Measurements from ENCODE around the gene ADK. TPM values are rescaled to one million over a fixed set of nuclear protein-coding genes. Genes with fewer than 3 reads are reported as not detected.

ADK gene
- total RNA-seq, 1 experiment from 2014 or later, result 26.8 TPM

DNA sequence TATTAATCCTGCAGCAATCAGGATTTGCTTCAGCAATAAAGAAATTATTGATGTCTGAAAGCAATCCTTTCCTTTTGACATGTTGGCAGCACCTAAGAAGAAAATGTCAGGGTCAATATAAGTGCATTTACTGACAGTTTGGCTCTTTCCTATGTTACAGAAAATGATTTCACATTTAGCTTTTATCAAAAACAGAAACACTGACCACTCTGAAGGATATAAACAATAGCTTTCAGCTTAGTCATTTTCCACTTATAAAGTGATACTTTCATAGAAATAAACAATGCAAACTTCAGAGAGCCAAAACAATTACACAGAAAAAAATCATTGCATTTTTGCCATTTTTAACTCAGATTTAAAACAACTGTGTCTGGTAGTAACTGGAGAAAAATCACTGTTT is 349.8 kb downstream of the ADK start:
- Mint-ChIP-seq H3K27me3 (ENCODE audit: low read depth) (no peaks in the 10 kb centered on the region), H3K36me3 (ENCODE audit: insufficient read depth in 1 of 3, low read depth in 3 of 3) (peaks cover 0 to 5% (median 4%) of the 10 kb centered on the region in 3 experiments; a peak in 6 of 7 replicates), H3K27ac (no peak overlapping the region), H3K4me3 (no peak overlapping the region), H3K9me3 (peaks cover 2 to 3% of the 10 kb centered on the region in 2 experiments; a peak in 3 of 5 replicates), H3K4me1 (peaks cover 0 to 6% of the 10 kb centered on the region in 2 experiments; a peak in 1 of 4 replicates)
- Histone ChIP-seq H3T11ph (ENCODE audit: low read length) (no peak overlapping the region), H2BK12ac (ENCODE audit: insufficient read length, low read depth, low read length) (no peak overlapping the region), H3K14ac (ENCODE audit: insufficient read depth, low read length) (no peak overlapping the region), H3K56ac (ENCODE audit: insufficient read length, low read depth, low read length) (no peak overlapping the region), H2BK120ac (ENCODE audit: low read depth, low read length, poor library complexity, severe bottlenecking) (no peak overlapping the region), H2AFZ (ENCODE audit: low read length) (no peak overlapping the region), H3K18ac (ENCODE audit: insufficient read length, low read depth, low read length) (no peak overlapping the region), H3K27ac (ENCODE audit: insufficient read length, low read depth, low read length) (no peak overlapping the region), H3K4ac (ENCODE audit: low read depth, low read length) (no peak overlapping the region), H4K91ac (ENCODE audit: insufficient read length, low read depth, low read length) (no peak overlapping the region), H4K8ac (replicated peaks; ENCODE audit: insufficient read length, low read depth, low read length) (no peak overlapping the region), H3K23me2 (ENCODE audit: insufficient read length, low read depth, low read length, poor library complexity, severe bottlenecking) (no peaks in the 10 kb centered on the region), H3K4me1 (ENCODE audit: insufficient read depth, low read length) (no peaks in the 10 kb centered on the region), H4K5ac (ENCODE audit: insufficient read length, low read depth, low read length) (no peak overlapping the region), H4K20me1 (ENCODE audit: control insufficient read depth, insufficient read depth, insufficient read length) (no peaks in the 10 kb centered on the region), H3K9ac (ENCODE audit: extremely low read depth, insufficient read length, low read length) (no peak overlapping the region), H3K79me2 (ENCODE audit: insufficient read depth, low read length) (no peaks in the 10 kb centered on the region), H3K23ac (ENCODE audit: insufficient read length, low read depth, low read length) (no peak overlapping the region), H2BK20ac (ENCODE audit: low read depth, low read length, poor library complexity, severe bottlenecking) (no peak overlapping the region), H3K79me1 (ENCODE audit: insufficient read depth, low read depth, low read length, poor library complexity, severe bottlenecking) (no peaks in the 10 kb centered on the region), H3K4me2 (ENCODE audit: insufficient read depth, insufficient read length, low read length) (no peak overlapping the region), H2BK5ac (ENCODE audit: insufficient read length, low read length) (no peak overlapping the region), H3K27me3 (ENCODE audit: insufficient read depth, low read length) (no peaks in the 10 kb centered on the region), H3K9me3 (ENCODE audit: control insufficient read depth, low read depth, low read length) (no peaks in the 10 kb centered on the region), H2BK15ac (ENCODE audit: low read depth, low read length) (no peak overlapping the region), H2AK5ac (ENCODE audit: insufficient read length, low read length) (no peak overlapping the region)
- DNase-seq, result no peak
- TF ChIP-seq, protein P1, sequence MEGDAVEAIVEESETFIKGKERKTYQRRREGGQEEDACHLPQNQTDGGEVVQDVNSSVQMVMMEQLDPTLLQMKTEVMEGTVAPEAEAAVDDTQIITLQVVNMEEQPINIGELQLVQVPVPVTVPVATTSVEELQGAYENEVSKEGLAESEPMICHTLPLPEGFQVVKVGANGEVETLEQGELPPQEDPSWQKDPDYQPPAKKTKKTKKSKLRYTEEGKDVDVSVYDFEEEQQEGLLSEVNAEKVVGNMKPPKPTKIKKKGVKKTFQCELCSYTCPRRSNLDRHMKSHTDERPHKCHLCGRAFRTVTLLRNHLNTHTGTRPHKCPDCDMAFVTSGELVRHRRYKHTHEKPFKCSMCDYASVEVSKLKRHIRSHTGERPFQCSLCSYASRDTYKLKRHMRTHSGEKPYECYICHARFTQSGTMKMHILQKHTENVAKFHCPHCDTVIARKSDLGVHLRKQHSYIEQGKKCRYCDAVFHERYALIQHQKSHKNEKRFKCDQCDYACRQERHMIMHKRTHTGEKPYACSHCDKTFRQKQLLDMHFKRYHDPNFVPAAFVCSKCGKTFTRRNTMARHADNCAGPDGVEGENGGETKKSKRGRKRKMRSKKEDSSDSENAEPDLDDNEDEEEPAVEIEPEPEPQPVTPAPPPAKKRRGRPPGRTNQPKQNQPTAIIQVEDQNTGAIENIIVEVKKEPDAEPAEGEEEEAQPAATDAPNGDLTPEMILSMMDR (conservative IDR thresholded peaks at IDR 0.05), result no peak
